ENCODE measurements around the gene AP3B1. TPM values are rescaled to one million over a fixed set of nuclear protein-coding genes. Genes with fewer than 3 reads are reported as not detected.
A peak's percentile ranks its signal among the peaks of the same experiment; 100 is the strongest.
"Not testable (repeated sequence)": the region's sequence is repeated elsewhere in the genome, so short reads cannot be mapped to it uniquely, and the experiment has no call there.

The AP3B1 gene
- total and polyA plus RNA-seq, 3 experiments from 2014 or later: 27.1 to 41.1 (median 40.3) TPM

DNA sequence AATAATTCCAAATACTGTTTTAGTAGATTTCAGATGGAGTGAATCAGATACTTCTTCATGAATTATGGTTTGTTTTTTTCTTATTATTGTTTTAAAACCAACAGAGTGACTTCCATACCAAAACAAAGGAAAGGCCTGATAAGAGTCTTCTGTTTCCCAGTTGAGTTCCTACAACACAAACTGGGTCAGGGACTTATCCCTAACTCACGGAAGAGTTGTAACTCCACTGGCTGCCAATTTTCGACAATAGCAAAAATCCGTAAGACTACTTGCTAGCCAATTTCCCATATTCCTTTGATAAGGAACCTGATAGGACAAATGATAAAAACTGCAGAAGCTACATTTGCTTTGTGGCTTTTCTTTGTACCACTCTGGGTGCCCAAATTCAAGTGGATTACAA is 219.2 kb downstream of the AP3B1 start:
- CTCF ChIA-PET: no interaction called here
- H3K36me3 Mint-ChIP-seq: peaks cover 22 to 30% (median 22%) of the 10 kb centered on the region in 3 donors
- no peaks in the 10 kb centered on the region for H3K4me1 ChIP-seq (ENCODE audit: insufficient read depth, low read length)
- H3K27me3 ChIP-seq (ENCODE audit: insufficient read depth, low read length, poor library complexity, severe bottlenecking): no peaks in the 10 kb centered on the region
- H3K9me3 ChIP-seq (ENCODE audit: low read length): no peaks in the 10 kb centered on the region
- H3K4me3 ChIP-seq (ENCODE audit: low read length): no peak overlapping the region
- no peak overlapping the region for H3K4me3 Mint-ChIP-seq
- no peak for DNase-seq
- H3K27ac ChIP-seq (ENCODE audit: low read depth, low read length): no peak overlapping the region
- no peaks in the 10 kb centered on the region for H3K4me1 Mint-ChIP-seq
- no peaks in the 10 kb centered on the region for H3K36me3 ChIP-seq (ENCODE audit: insufficient read depth, low read length)
- H3K27me3 Mint-ChIP-seq: no peaks in the 10 kb centered on the region
- no peak overlapping the region for H3K27ac Mint-ChIP-seq
- H3K9me3 Mint-ChIP-seq: peaks cover 0 to 17% (median 0%) of the 10 kb centered on the region in 5 donors
- POLR2A ChIA-PET: no interaction called here

DNA sequence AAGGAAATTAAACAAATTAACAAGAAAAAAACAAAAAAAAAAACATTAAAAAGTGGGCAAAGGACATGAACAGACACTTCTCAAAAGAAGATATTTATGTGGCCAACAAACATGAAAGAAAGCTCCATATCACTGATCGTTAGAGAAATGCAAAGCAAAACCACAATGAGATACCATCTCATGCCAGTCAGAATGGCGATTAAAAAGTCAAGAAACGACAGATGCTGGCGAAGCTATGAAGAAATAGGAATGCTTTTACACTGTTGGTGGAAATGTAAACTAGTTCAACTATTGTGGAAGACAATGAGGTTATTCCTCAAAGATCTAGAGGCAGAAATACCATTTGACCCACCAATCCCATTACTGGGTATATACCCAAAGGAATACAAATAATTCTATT is 223.8 kb downstream of the AP3B1 start:
- H3K27me3 ChIP-seq (ENCODE audit: insufficient read depth, low read length, poor library complexity, severe bottlenecking); H3K9me3 ChIP-seq (ENCODE audit: low read length); POLR2A ChIA-PET; DNase-seq; H3K4me1 Mint-ChIP-seq; H3K27me3 Mint-ChIP-seq; H3K27ac Mint-ChIP-seq; H3K4me1 ChIP-seq (ENCODE audit: insufficient read depth, low read length); H3K4me3 ChIP-seq (ENCODE audit: low read length); H3K36me3 ChIP-seq (ENCODE audit: insufficient read depth, low read length); H3K27ac ChIP-seq (ENCODE audit: low read depth, low read length); H3K4me3 Mint-ChIP-seq; CTCF ChIA-PET: not testable (repeated sequence)
- Mint-ChIP-seq H3K36me3 (peaks cover 23 to 56% (median 47%) of the 10 kb centered on the region in 3 donors), H3K9me3 (peaks cover 12 to 29% (median 21%) of the 10 kb centered on the region in 5 donors)

- H3K9me3 Mint-ChIP-seq: peaks cover 12 to 29% (median 21%) of the 10 kb centered on the region in 5 donors
- POLR2A ChIA-PET; H3K4me1 Mint-ChIP-seq; H3K4me3 Mint-ChIP-seq; H3K27me3 Mint-ChIP-seq; H3K4me3 ChIP-seq (ENCODE audit: low read length); H3K9me3 ChIP-seq (ENCODE audit: low read length); H3K27ac ChIP-seq (ENCODE audit: low read depth, low read length); CTCF ChIA-PET; DNase-seq; H3K36me3 ChIP-seq (ENCODE audit: insufficient read depth, low read length); H3K27me3 ChIP-seq (ENCODE audit: insufficient read depth, low read length, poor library complexity, severe bottlenecking); H3K27ac Mint-ChIP-seq; H3K4me1 ChIP-seq (ENCODE audit: insufficient read depth, low read length): not testable (repeated sequence)
- peaks cover 19 to 54% (median 45%) of the 10 kb centered on the region in 3 donors for H3K36me3 Mint-ChIP-seq
Measured at GRCh38 chr5:78067581-78067980, 226.9 kb downstream of the AP3B1 start.

DNA sequence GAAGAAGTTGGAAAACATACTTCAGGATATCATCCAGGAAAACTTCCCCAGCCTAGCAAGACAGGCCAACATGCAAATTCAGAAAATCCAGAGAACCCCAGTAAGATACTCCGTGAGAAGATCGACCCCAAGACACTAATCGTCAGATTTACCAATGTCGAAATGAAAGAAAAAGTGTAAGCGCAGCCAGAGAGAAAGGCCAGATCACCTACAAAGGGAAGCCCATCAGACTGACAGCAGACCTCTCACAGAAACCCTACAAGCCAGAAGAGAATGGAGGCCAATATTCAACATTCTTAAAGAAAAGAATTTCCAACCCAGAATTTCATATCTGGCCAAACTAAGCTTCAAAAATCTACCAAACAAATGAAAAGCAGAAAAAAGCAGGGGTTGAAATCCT is 227.8 kb downstream of the AP3B1 start:
- Mint-ChIP-seq H3K9me3 (peaks cover 12 to 22% (median 21%) of the 10 kb centered on the region in 5 donors), H3K36me3 (peaks cover 17 to 48% (median 42%) of the 10 kb centered on the region in 3 donors)
- CTCF ChIA-PET; H3K27ac ChIP-seq (ENCODE audit: low read depth, low read length); H3K4me3 Mint-ChIP-seq; H3K27me3 Mint-ChIP-seq; H3K4me1 ChIP-seq (ENCODE audit: insufficient read depth, low read length); H3K27ac Mint-ChIP-seq; H3K27me3 ChIP-seq (ENCODE audit: insufficient read depth, low read length, poor library complexity, severe bottlenecking); H3K36me3 ChIP-seq (ENCODE audit: insufficient read depth, low read length); H3K4me3 ChIP-seq (ENCODE audit: low read length); POLR2A ChIA-PET; H3K4me1 Mint-ChIP-seq; H3K9me3 ChIP-seq (ENCODE audit: low read length); DNase-seq: not testable (repeated sequence)

DNA sequence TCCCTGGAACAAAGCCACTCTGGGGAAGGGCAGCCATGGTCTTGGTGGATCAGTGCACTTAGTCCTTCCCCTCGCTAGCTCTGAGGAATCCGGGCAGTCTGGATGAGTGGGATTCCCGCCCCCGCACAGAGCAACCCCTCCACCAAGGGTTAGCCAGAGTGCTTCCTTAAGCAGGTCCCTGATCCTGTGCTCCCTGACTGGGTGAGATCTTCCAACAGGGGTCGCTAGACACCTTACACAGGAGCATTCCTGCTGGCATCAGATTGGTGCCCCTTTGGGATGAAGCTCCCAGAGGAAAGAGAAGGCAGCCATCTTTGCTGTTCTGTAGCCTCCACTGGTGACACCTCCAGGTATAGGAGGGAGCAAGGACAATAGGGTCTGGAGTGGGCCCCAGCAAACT is 228.8 kb downstream of the AP3B1 start:
- Histone ChIP-seq H3K9me3 (ENCODE audit: low read length) (no peaks in the 10 kb centered on the region), H3K4me3 (ENCODE audit: low read length) (no peak overlapping the region), H3K27me3 (ENCODE audit: insufficient read depth, low read length, poor library complexity, severe bottlenecking) (no peaks in the 10 kb centered on the region), H3K36me3 (ENCODE audit: insufficient read depth, low read length) (no peaks in the 10 kb centered on the region), H3K27ac (ENCODE audit: low read depth, low read length) (no peak overlapping the region), H3K4me1 (ENCODE audit: insufficient read depth, low read length) (no peaks in the 10 kb centered on the region)
- DNase-seq: no peak
- Mint-ChIP-seq H3K9me3 (peaks cover 9 to 22% (median 16%) of the 10 kb centered on the region in 5 donors), H3K4me1 (peaks cover 0 to 6% (median 4%) of the 10 kb centered on the region in 3 donors), H3K4me3 (no peak overlapping the region), H3K27ac (no peak overlapping the region), H3K36me3 (peaks cover 13 to 42% (median 39%) of the 10 kb centered on the region in 3 donors), H3K27me3 (no peaks in the 10 kb centered on the region)
- CTCF ChIA-PET: no interaction called here
- POLR2A ChIA-PET: no interaction called here

DNA sequence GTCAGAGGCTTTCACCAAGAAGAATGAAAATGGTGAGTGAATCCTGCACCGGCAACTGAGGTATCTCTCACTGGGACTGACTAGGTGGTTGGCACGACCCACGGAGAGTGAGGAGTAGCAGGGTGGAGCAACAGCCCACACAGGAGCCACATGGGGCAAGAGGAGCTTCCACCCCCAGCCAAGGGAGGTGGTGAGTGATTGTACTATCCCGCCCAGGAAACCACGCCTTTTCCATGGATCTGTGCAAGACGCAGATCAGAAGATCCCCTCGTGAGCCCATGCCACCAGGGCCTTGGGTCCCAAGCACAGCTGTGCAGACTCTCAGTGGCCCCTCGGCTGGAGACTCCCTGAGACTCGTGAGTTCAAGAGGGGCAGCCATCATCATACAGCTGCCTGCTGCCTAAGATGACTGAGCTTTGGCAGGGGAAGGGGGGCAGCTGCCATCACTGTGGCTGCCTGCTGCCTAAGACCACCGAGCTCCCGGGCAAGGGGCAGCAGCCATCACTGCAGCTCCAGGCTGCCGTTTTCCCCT is 229.5 kb downstream of the AP3B1 start:
- no peak overlapping the region for H3K27ac Mint-ChIP-seq
- no peak overlapping the region for H3K4me3 ChIP-seq (ENCODE audit: low read length)
- H3K4me1 Mint-ChIP-seq: peaks cover 0 to 6% (median 4%) of the 10 kb centered on the region in 3 donors
- no peaks in the 10 kb centered on the region for H3K9me3 ChIP-seq (ENCODE audit: low read length)
- H3K4me1 ChIP-seq (ENCODE audit: insufficient read depth, low read length): no peaks in the 10 kb centered on the region
- POLR2A ChIA-PET: no interaction called here
- H3K27me3 ChIP-seq (ENCODE audit: insufficient read depth, low read length, poor library complexity, severe bottlenecking): no peaks in the 10 kb centered on the region
- peak in 1 of 5 donors; percentile 41 for DNase-seq
- no peak overlapping the region for H3K4me3 Mint-ChIP-seq
- CTCF ChIA-PET: no interaction called here
- H3K9me3 Mint-ChIP-seq: peaks cover 9 to 22% (median 16%) of the 10 kb centered on the region in 5 donors
- peaks cover 12 to 37% (median 37%) of the 10 kb centered on the region in 3 donors for H3K36me3 Mint-ChIP-seq
- H3K27me3 Mint-ChIP-seq: no peaks in the 10 kb centered on the region
- no peak overlapping the region for H3K27ac ChIP-seq (ENCODE audit: low read depth, low read length)
- H3K36me3 ChIP-seq (ENCODE audit: insufficient read depth, low read length): no peaks in the 10 kb centered on the region

GRCh38 chr5:78063495-78063894 is 231.0 kb downstream of the AP3B1 start:
- ChIA-PET CTCF (no interaction called here), POLR2A (interaction anchor here (0.7 kb wide), 1 partner anchor 157 kb away, joined by 3 read pairs; no protein-coding TSS in a partner anchor)

DNA sequence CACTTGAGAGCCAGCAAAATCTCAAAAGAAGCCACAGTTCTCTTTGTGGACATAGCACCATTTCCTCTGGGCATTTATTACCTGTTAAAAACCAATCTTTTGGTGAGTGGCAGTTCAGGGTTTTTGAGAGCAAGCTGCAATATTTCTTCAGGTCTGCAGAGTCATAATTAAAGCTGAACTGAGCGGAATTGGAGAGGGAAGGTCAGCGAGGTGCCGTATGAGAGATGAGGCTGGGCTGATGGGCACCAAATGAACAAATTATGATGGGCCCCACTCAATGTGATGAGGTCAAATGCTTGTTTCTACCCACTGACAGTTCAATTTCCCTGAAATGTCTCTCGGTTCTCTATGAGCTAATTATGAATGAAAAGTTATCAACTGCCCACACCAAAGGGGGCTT is 231.9 kb downstream of the AP3B1 start:
- Mint-ChIP-seq H3K4me1 (peaks cover under 1 to 7% (median 4%) of the 10 kb centered on the region in 3 donors), H3K36me3 (peaks cover 10 to 31% (median 14%) of the 10 kb centered on the region in 3 donors), H3K4me3 (no peak overlapping the region), H3K9me3 (peaks cover 6 to 9% (median 8%) of the 10 kb centered on the region in 5 donors), H3K27ac (no peak overlapping the region), H3K27me3 (no peaks in the 10 kb centered on the region)
- no peak for DNase-seq
- no peak overlapping the region for H3K27ac ChIP-seq (ENCODE audit: low read depth, low read length)
- POLR2A ChIA-PET: no interaction called here
- H3K4me3 ChIP-seq (ENCODE audit: low read length): no peak overlapping the region
- H3K4me1 ChIP-seq (ENCODE audit: insufficient read depth, low read length): no peaks in the 10 kb centered on the region
- no peaks in the 10 kb centered on the region for H3K9me3 ChIP-seq (ENCODE audit: low read length)
- H3K36me3 ChIP-seq (ENCODE audit: insufficient read depth, low read length): no peaks in the 10 kb centered on the region
- H3K27me3 ChIP-seq (ENCODE audit: insufficient read depth, low read length, poor library complexity, severe bottlenecking): no peaks in the 10 kb centered on the region
- CTCF ChIA-PET: no interaction called here

More at GRCh38 chr5:78063495-78063894, 231.0 kb downstream of the AP3B1 start:
- no peak overlapping the region for H3K27ac ChIP-seq (ENCODE audit: low read depth, low read length)
- no peak overlapping the region for H3K4me3 ChIP-seq (ENCODE audit: low read length)
- Mint-ChIP-seq H3K4me1 (peaks cover 0 to 6% (median 4%) of the 10 kb centered on the region in 3 donors), H3K27ac (peak overlapping the region in 1 of 8 donors; percentile 2), H3K27me3 (no peaks in the 10 kb centered on the region), H3K4me3 (no peak overlapping the region), H3K36me3 (peaks cover 11 to 35% (median 23%) of the 10 kb centered on the region in 3 donors), H3K9me3 (peaks cover 7 to 16% (median 11%) of the 10 kb centered on the region in 5 donors)
- no peaks in the 10 kb centered on the region for H3K36me3 ChIP-seq (ENCODE audit: insufficient read depth, low read length)
- no peaks in the 10 kb centered on the region for H3K9me3 ChIP-seq (ENCODE audit: low read length)
- H3K27me3 ChIP-seq (ENCODE audit: insufficient read depth, low read length, poor library complexity, severe bottlenecking): no peaks in the 10 kb centered on the region
- no peak for DNase-seq
- H3K4me1 ChIP-seq (ENCODE audit: insufficient read depth, low read length): no peaks in the 10 kb centered on the region

All from CD8-positive, alpha-beta memory T cell (primary cell).